K562 (cell line): Measurements from ENCODE around the gene VANGL1. TPM values are rescaled to one million over a fixed set of nuclear protein-coding genes. Genes with fewer than 3 reads are reported as not detected.
A peak's percentile ranks its signal among the peaks of the same experiment; 100 is the strongest.

ENCODE experiments used
- ATAC-seq: fragments of 200-7000 bp; cut with Tn5 transposase; 3 replicates; pipeline ENCODE4 v1.9.1; 2020; ENCODE audit warnings: moderate library complexity
- BruUV-seq: library from RNA; stranded (reverse); fragments of 400-500 nt; replicated peaks from 2 replicates; lab custom pipeline; 2021; lab: Mats Ljungman, UMichigan
- CTCF ChIA-PET: fragments of 300-600 bp; formaldehyde crosslinking; extraction: SDS; loops from one replicate; lab custom pipeline; 2021; ENCODE audit warnings: low intra/inter-chr PET ratio; lab: Yijun Ruan, JAX
- POLR2A ChIA-PET: fragments of 300-600, 350-650 bp; sonication (Branson Sonifier 250); formaldehyde crosslinking; extraction: SDS; loops from one replicate; lab custom pipeline; 2021; ENCODE audit warnings: antibody characterized with exemption, inconsistent platforms; lab: Yijun Ruan, JAX
- DNase-seq, 4 experiments: peaks; one replicate each; pipeline versions ENCODE4 v3.0.0 to v3.0.0-alpha.2; 2011 to 2018; ENCODE audit warnings: low spot score in 3 of 4, mixed read lengths in 3 of 4; ENCODE audit errors: extremely low read depth in 1 of 4
- FAIRE-seq: peaks from 2 replicates; lab custom pipeline; 2011; peaks lifted over from hg19 to GRCh38; lab: Jason Lieb, UNC
- H2AFZ ChIP-seq: 2 replicates; pipeline ENCODE4 v1.6.0; 2011; ENCODE audit warnings: low read depth, low read length, control low read depth, inconsistent platforms
- H3K27ac ChIP-seq: fragments of 200-600 bp; 3 replicates; pipeline ENCODE4 v1.8.0; 2011; ENCODE audit warnings: low read depth, mild to moderate bottlenecking, control low read depth, inconsistent platforms, low read length, moderate library complexity, mixed read lengths; ENCODE audit errors: extremely low read depth
- H3K27me3 ChIP-seq, 2 experiments: fragments of 300-600 bp in 1 of 2; 2 replicates in 1 of 2; 3 replicates in 1 of 2; pipeline versions ENCODE4 v1.6.0 to v1.8.0; 2011; ENCODE audit warnings: inconsistent platforms in 2 of 2, low read length in 2 of 2, mild to moderate bottlenecking in 1 of 2, mixed read lengths in 1 of 2, moderate library complexity in 1 of 2; ENCODE audit not compliant: control insufficient read depth in 2 of 2, insufficient read depth in 2 of 2
- H3K36me3 ChIP-seq: fragments of 300-600 bp; 3 replicates; pipeline ENCODE4 v1.8.0; 2011; ENCODE audit warnings: mild to moderate bottlenecking, low read length, inconsistent platforms; ENCODE audit not compliant: control insufficient read depth, insufficient read depth
- H3K4me1 ChIP-seq, 2 experiments: fragments of 200-600 bp in 1 of 2; replicated peaks in 1 of 2; 2 replicates in 1 of 2; 3 replicates in 1 of 2; pipeline versions ENCODE4 v1.5.1 to v1.8.0; 2011; ENCODE audit warnings: inconsistent platforms in 2 of 2, low read length in 2 of 2, mild to moderate bottlenecking in 1 of 2, mixed read lengths in 1 of 2, moderate library complexity in 1 of 2; ENCODE audit not compliant: control insufficient read depth in 2 of 2, insufficient read depth in 2 of 2
- H3K4me2 ChIP-seq: 2 replicates; pipeline ENCODE4 v1.6.1; 2011; ENCODE audit warnings: low read length, control low read depth, inconsistent platforms, mixed read lengths; ENCODE audit not compliant: insufficient read depth
- H3K4me3 ChIP-seq: fragments of 200-600 bp; sonication (generic), shearing (Covaris generic); 2 replicates; pipeline ENCODE4 v1.5.1; 2016; ENCODE audit warnings: control low read depth, inconsistent platforms
- H3K79me2 ChIP-seq: fragments of 200-600 bp; 3 replicates; pipeline ENCODE4 v1.8.0; 2011; ENCODE audit warnings: low read length, inconsistent platforms; ENCODE audit not compliant: control insufficient read depth, insufficient read depth
- H3K9ac ChIP-seq, 2 experiments: 2 replicates each; pipeline versions ENCODE4 v1.6.0 to v1.6.1; 2011; ENCODE audit warnings: low read depth in 2 of 2, low read length in 2 of 2, control low read depth in 1 of 2, inconsistent platforms in 1 of 2, mild to moderate bottlenecking in 1 of 2, mixed read lengths in 1 of 2; ENCODE audit not compliant: insufficient read depth in 1 of 2
- H3K9me1 ChIP-seq: one replicate; pipeline ENCODE4 v1.6.0; 2011; ENCODE audit warnings: inconsistent platforms, mild to moderate bottlenecking, low read length, moderate library complexity; ENCODE audit not compliant: control insufficient read depth, insufficient read depth
- H3K9me3 ChIP-seq: replicated peaks from 2 replicates; pipeline ENCODE4 v1.5.1; 2011; ENCODE audit warnings: low read depth, low read length, inconsistent platforms; ENCODE audit not compliant: control insufficient read depth, insufficient read depth
- H4K20me1 ChIP-seq: replicated peaks from 2 replicates; pipeline ENCODE4 v1.6.1; 2011; ENCODE audit warnings: low read length, inconsistent platforms, mixed read lengths; ENCODE audit not compliant: control insufficient read depth, insufficient read depth
- DIDO1 ChIP-seq: fragments of 450-650 bp; IDR thresholded peaks from 2 replicates; pipeline ENCODE4 v1.6.1; 2016; ENCODE audit warnings: low read depth, missing biosample characterization, missing genetic modification characterization
- KAT8 ChIP-seq: fragments of 450-650 bp; IDR thresholded peaks from 2 replicates; pipeline ENCODE4 v1.6.1; 2016; ENCODE audit warnings: low read depth, mild to moderate bottlenecking
- PRDM10 ChIP-seq: fragments of 450-650 bp; IDR thresholded peaks from 2 replicates; pipeline ENCODE4 v1.6.1; 2018; ENCODE audit not compliant: partially characterized antibody
- PYGO2 ChIP-seq: fragments of 450-650 bp; IDR thresholded peaks from 2 replicates; pipeline ENCODE4 v1.6.1; 2016; ENCODE audit warnings: mild to moderate bottlenecking, missing genetic modification characterization, moderate library complexity, missing compliant biosample characterization
- RAD21 ChIP-seq, 2 experiments: fragments of 250-450 bp in 1 of 2; fragments of 450-650 bp in 1 of 2; sonication (Bioruptor Pico) in 1 of 2; formaldehyde crosslinking in 1 of 2; IDR thresholded peaks in 1 of 2; conservative IDR thresholded peaks in 1 of 2; 2 replicates each; pipeline versions ENCODE4 v1.4.0 to v1.8.0; 2020 to 2022; ENCODE audit warnings: mild to moderate bottlenecking in 2 of 2, moderate library complexity in 1 of 2
- REST ChIP-seq, 2 experiments: fragments of 450-650 bp; formaldehyde crosslinking in 1 of 2; IDR thresholded peaks; 2 replicates each; pipeline versions ENCODE4 v1.4.0 to v1.6.1; 2014 to 2020; ENCODE audit warnings: mild to moderate bottlenecking in 2 of 2, borderline replicate concordance in 1 of 2, low read depth in 1 of 2
- ZNF79 ChIP-seq: fragments of 250-450 bp; sonication (Bioruptor Pico); IDR thresholded peaks from 2 replicates; pipeline ENCODE4 v1.4.0; 2020; ENCODE audit warnings: low read depth, mild to moderate bottlenecking, moderate library complexity
- WGBS: fragments of 100-300 bp; shearing (Covaris generic); methylation state at CpG from one replicate; pipeline ENCODE4 v1.1.6; 2016; ENCODE audit warnings: low coverage, mixed read lengths; ENCODE audit not compliant: insufficient coverage; ENCODE audit errors: missing lambda C conversion rate; 5-methylcytosine and 5-hydroxymethylcytosine counted together
- in situ Hi-C: fragments of 300-500 bp; cut with MboI; formaldehyde crosslinking; loops from 4 replicates; pipeline ENCODE4 v1.15.0; 2018; ENCODE audit warnings: inconsistent platforms, mixed read lengths
- intact Hi-C: fragments of 100-400 bp; cut with micrococcal nuclease; formaldehyde crosslinking; loops from 2 replicates; pipeline ENCODE4 v1.14.2; 2022
- polyA plus RNA-seq, 8 experiments: library from polyadenylated mRNA; depleted of rRNA in 4 of 8; stranded (reverse) in 5 of 8; unstranded in 3 of 8; fragments of >200 nt; fragmentation: Nextera tagmentation in 2 of 8; fragmentation: Illumina TruSeq in 1 of 8; extraction: Ambion mirVana in 2 of 8; extraction: Trizol in 1 of 8; gene quantifications; 2 replicates each; pipeline versions ENCODE4 v1.2.1 to v1.2.3, GENCODE V29; 2011 to 2014; ENCODE audit warnings: inconsistent platforms in 1 of 8, missing spikeins in 1 of 8
- total RNA-seq, 7 experiments: library from RNA; depleted of rRNA in 6 of 7; stranded (reverse); fragments of >200 nt in 6 of 7; fragmentation: Illumina TruSeq in 2 of 7; extraction: Trizol in 2 of 7; gene quantifications; 2 replicates each; pipeline versions ENCODE4 v1.2.1 to v1.2.3, GENCODE V29; 2011 to 2021; ENCODE audit warnings: low replicate concordance in 1 of 7

Gene VANGL1
- total and polyA plus RNA-seq, 9 of the 15 experiments (the other 6 are each of a cell fraction or from before 2014, with no cell fraction given), result 0.90 to 12.8 (median 9.6) TPM

- Histone ChIP-seq H3K79me2 (no peaks in the 10 kb centered on the region), H3K27ac (no peak overlapping the region), H3K9me1 (no peaks in the 10 kb centered on the region), H2AFZ (no peak overlapping the region), H3K27me3 (peaks cover 13 to 14% of the 10 kb centered on the region in 2 experiments; a peak in 4 of 5 replicates), H4K20me1 (no peaks in the 10 kb centered on the region; the same call in 1 of the 2 replicates), H3K4me2 (no peak overlapping the region), H3K4me3 (no peak overlapping the region), H3K4me1 (no peaks in the 10 kb centered on the region), H3K9ac (no peak overlapping the region), H3K9me3 (no peaks in the 10 kb centered on the region), H3K36me3 (no peaks in the 10 kb centered on the region)
- intact Hi-C loops (no loop called here), in situ Hi-C loops (loop anchor here (5.0 kb wide), 1 partner anchor 98 kb away; no protein-coding TSS in a partner anchor)
- 0 out of 3 replicates have a peak, but pooled peaks have one; percentile 16 for ATAC-seq
- WGBS, result 13% methylated on average over 11 of the region's 12 CpGs
- CTCF ChIA-PET, result interaction anchor here (3.3 kb wide), 1 partner anchor 97 kb away, joined by 22 read pairs; no protein-coding TSS in a partner anchor
- POLR2A ChIA-PET, result interaction anchor here (0.9 kb wide), 1 partner anchor 63 kb away, joined by 3 read pairs; no protein-coding TSS in a partner anchor
- DNase-seq, result no peak
- no peak for FAIRE-seq
- no TSS peak for BruUV-seq
- no peak for TF ChIP-seq PYGO2 (tag)
- no peak for TF ChIP-seq KAT8
- TF ChIP-seq PRDM10, result peak; percentile 66
- TF ChIP-seq DIDO1 (tag), result no peak
- peak in 1 of 2 experiments; percentile 55; a peak in 2 of 4 replicates for TF ChIP-seq RAD21 (CRISPR knock-in tag; conservative IDR thresholded peaks at IDR 0.05 in 1 of 2, IDR thresholded peaks at IDR 0.05 in 1 of 2)
- no peak for TF ChIP-seq ZNF79
- peak; percentile 34; the same call in 1 of the 2 replicates for TF ChIP-seq REST (IDR thresholded peaks at IDR 0.05; ENCODE audit: borderline replicate concordance)
- no peak for TF ChIP-seq REST (CRISPR knock-in tag; IDR thresholded peaks at IDR 0.05; ENCODE audit: low read depth)
Observed at GRCh38 chr1:115705085-115705951, 63.5 kb downstream of the VANGL1 start.
